ENCODE measurements around the gene SLC9C1. TPM values are rescaled to one million over a fixed set of nuclear protein-coding genes. Genes with fewer than 3 reads are reported as not detected.

The SLC9C1 gene
- total and polyA plus RNA-seq, 2 of the 13 experiments (the other 11 are each of a cell fraction or from before 2014, with no cell fraction given): not detected

- TF ChIP-seq ELF1 (CRISPR knock-in tag; IDR thresholded peaks at IDR 0.05): no peak
- no peak for TF ChIP-seq HNF4A (CRISPR knock-in tag; IDR thresholded peaks at IDR 0.05)
- TF ChIP-seq MED1 (CRISPR knock-in tag; IDR thresholded peaks at IDR 0.05): no peak
- TF ChIP-seq ZHX1 (CRISPR knock-in tag; IDR thresholded peaks at IDR 0.05; ENCODE audit: low read depth): no peak
- no peak for TF ChIP-seq PRDM10 (CRISPR knock-in tag; IDR thresholded peaks at IDR 0.05; ENCODE audit: low read depth)
- no peak for TF ChIP-seq ZNF672 (CRISPR knock-in tag; IDR thresholded peaks at IDR 0.05)
These were observed 26.7 kb upstream of the SLC9C1 start (continued) for GRCh38 chr3:112320691-112321090.
